Coronary artery (tissue), 2 donors: ENCODE results near the gene CEP95.

Experiments used
- DNase-seq: peaks from one replicate; pipeline ENCODE4 v3.0.0-alpha.2; 2017; ENCODE audit warnings: low spot score
- H3K27ac ChIP-seq, 2 donors: fragments of 200-600 bp; sonication (generic); one replicate each; pipeline ENCODE4 v1.5.1; 2016 to 2019
- H3K4me3 ChIP-seq: fragments of 200-600 bp; sonication (generic); 2 replicates; pipeline ENCODE4 v1.5.1; 2016; ENCODE audit warnings: mild to moderate bottlenecking, moderate library complexity
- TF ChIP-seq, protein P1 (sequence below): fragments of 200-600 bp; sonication (generic); IDR thresholded peaks from one replicate; pipeline ENCODE4 v1.5.1; 2019; ENCODE audit warnings: antibody characterized with exemption

The CEP95 gene

DNA sequence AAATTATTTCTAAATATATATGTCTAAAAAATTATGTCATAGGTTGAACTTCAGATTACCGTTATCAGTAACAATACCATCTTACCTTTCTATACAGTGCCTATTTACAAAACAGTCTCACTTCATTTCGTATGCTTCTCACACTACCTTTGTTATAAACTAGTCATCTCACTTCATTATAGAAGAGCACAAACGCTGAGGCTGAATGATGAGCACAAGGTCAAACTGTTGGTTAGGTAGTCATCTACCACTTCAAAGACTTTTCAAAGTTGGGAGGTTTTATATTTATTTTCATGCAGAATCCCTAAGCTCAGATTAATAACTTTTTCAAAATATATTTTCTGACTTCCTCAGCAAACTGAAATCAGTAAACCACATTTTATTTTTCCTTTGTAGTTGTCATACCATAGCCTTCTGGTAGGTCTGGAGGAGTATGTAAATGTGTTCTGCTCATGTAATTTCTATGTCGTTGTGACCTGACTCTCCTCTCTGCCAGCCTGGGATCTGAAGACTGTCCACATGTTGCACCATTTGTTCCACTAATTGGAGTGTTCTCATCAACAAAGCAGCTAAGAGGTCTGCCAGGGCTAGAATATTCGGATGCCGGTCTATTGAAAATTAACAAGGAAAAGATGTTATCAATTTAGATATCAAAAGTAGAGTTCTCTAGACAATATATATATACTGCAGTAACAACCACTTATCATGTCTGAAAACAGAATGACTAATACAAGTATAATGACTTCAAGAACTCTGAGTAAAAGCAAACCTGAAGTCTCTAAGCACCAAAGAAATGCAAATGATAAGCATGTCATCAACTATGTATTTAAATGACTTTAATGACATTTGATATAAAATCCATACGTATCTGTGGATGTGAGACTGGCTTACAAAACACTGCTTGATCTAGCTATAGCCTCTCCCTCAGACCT lies 73.9 kb downstream of the CEP95 start:
- Histone ChIP-seq H3K4me3 (no peak overlapping the region), H3K27ac (no peak overlapping the region)
- DNase-seq: no peak
- TF ChIP-seq, protein P1, sequence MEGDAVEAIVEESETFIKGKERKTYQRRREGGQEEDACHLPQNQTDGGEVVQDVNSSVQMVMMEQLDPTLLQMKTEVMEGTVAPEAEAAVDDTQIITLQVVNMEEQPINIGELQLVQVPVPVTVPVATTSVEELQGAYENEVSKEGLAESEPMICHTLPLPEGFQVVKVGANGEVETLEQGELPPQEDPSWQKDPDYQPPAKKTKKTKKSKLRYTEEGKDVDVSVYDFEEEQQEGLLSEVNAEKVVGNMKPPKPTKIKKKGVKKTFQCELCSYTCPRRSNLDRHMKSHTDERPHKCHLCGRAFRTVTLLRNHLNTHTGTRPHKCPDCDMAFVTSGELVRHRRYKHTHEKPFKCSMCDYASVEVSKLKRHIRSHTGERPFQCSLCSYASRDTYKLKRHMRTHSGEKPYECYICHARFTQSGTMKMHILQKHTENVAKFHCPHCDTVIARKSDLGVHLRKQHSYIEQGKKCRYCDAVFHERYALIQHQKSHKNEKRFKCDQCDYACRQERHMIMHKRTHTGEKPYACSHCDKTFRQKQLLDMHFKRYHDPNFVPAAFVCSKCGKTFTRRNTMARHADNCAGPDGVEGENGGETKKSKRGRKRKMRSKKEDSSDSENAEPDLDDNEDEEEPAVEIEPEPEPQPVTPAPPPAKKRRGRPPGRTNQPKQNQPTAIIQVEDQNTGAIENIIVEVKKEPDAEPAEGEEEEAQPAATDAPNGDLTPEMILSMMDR: no peak

GRCh38 chr17:64583038-64583437 lies 76.3 kb downstream of the CEP95 start:
- DNase-seq: no peak
- Histone ChIP-seq H3K4me3 (no peak overlapping the region), H3K27ac (no peak overlapping the region)
- TF ChIP-seq, protein P1: no peak

DNA sequence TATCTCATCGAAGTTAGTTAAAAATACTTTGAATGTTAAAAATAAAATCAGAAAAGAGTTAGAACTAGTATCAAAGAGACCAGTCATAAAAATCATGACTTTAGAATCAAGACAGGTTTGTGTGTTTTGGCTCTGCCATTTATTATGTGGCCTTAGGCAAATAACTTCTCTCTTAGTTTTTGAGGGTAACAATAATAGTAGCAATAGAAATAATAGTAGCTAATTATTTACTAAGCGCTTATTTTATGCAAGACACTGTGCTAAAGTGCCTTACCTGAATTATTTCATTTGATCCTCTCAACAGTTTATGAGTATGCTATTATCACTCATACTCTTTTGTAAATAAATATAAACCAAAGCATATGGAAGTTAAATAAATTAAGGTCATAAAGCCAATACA lies 78.4 kb downstream of the CEP95 start:
- Histone ChIP-seq H3K4me3 (no peak overlapping the region), H3K27ac (no peak overlapping the region)
- no peak for DNase-seq
- TF ChIP-seq, protein P1: no peak
